ENCODE measurements around the gene BCL2L1.

DNA sequence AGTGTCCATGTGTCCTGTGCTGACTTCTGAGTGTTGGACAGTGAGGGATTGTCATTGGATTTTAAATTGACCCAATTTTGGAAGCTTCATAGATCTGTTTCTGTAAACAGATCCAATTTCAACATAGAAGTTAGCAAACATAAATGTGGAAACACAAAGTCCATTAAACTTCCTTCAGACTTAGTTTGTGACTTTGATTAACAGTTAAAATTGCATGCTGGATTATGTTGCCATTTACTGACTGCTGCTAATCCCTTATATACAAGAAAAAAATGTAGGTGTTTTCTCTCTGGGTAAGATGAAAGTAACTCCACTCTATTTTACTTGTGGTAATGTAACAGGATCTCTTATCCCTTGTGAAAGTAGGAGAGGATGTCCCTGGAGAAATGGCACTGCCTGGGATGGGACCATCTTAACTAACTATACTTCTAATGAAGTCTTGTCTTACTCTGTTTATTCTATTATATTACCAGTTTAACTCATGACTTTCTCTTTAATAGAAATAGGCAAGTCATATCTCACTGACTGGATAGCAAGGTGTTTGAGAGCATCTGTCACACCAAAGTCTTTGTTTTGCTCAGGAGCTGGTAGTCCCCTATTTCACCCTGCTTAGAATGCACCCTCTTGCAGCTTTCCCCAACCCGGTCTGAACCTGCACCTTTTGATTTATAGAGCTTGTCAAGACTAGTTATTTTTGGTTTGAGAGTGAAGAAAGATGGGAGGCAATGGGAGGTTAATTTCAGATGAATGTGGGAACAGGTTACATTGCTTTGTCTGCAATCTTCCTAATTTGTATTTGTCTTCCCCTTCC is 23.6 kb upstream of the BCL2L1 start:
- TF ChIP-seq CTCF (IDR thresholded peaks at IDR 0.05; ENCODE audit: low read depth, low read length) = no peak
- no peak for TF ChIP-seq EZH2phosphoT487 (IDR thresholded peaks at IDR 0.05; ENCODE audit: low read depth)

Data from OCI-LY3 (cell line).